OCI-LY3 (cell line): Measurements from ENCODE around the gene PRKG2.

ENCODE experiments used
- H2AFZ ChIP-seq: fragments of 200-600, 300-600 bp; shearing (Covaris generic); 2 replicates; pipeline ENCODE4 v1.6.0; 2014; ENCODE audit warnings: antibody characterized with exemption, low read depth, low read length
- H3K27ac ChIP-seq: fragments of 200-600, 300-600 bp; sonication (generic); 2 replicates; pipeline ENCODE4 v1.5.1; 2014; ENCODE audit warnings: mild to moderate bottlenecking, low read length, moderate library complexity, mixed read lengths
- H3K27me3 ChIP-seq: fragments of 200-600, 300-600 bp; sonication (generic); 2 replicates; pipeline ENCODE4 v1.6.1; 2014; ENCODE audit warnings: low read depth, low read length, mixed read lengths
- H3K36me3 ChIP-seq: fragments of 200-600, 300-600 bp; sonication (generic); replicated peaks from 2 replicates; pipeline ENCODE3; 2014; ENCODE audit warnings: low read depth, low read length, mixed read lengths
- H3K4me1 ChIP-seq: fragments of 300-600, 200-600 bp; sonication (generic); 2 replicates; pipeline ENCODE4 v1.6.1; 2014; ENCODE audit warnings: low read length, mixed read lengths
- H3K4me2 ChIP-seq: fragments of 200-600, 300-600 bp; sonication (generic); 2 replicates; pipeline ENCODE4 v1.6.1; 2014; ENCODE audit warnings: low read length, mixed read lengths
- H3K4me3 ChIP-seq: fragments of 300-600, 200-600 bp; sonication (generic); 2 replicates; pipeline ENCODE4 v1.5.1; 2014; ENCODE audit warnings: antibody characterized with exemption, mild to moderate bottlenecking, low read length, moderate library complexity
- H3K79me2 ChIP-seq: fragments of 300-600, 200-600 bp; shearing (Covaris generic); 2 replicates; pipeline ENCODE4 v1.6.1; 2014; ENCODE audit warnings: mild to moderate bottlenecking, low read length, mixed read lengths
- H3K9ac ChIP-seq: fragments of 300-600, 200-600 bp; shearing (Covaris generic); 2 replicates; pipeline ENCODE4 v1.6.0; 2014; ENCODE audit warnings: mild to moderate bottlenecking, low read length, moderate library complexity
- H3K9me3 ChIP-seq: fragments of 200-600, 300-600 bp; shearing (Covaris generic); 2 replicates; pipeline ENCODE4 v1.6.1; 2014; ENCODE audit warnings: low read length, mixed read lengths; ENCODE audit not compliant: insufficient read depth
- H4K20me1 ChIP-seq: fragments of 200-600, 300-600 bp; sonication (generic); 2 replicates; pipeline ENCODE4 v1.6.1; 2016; ENCODE audit warnings: low read length, mixed read lengths; ENCODE audit not compliant: insufficient read depth
- CTCF ChIP-seq: fragments of 200-600, 300-600 bp; sonication (generic); IDR thresholded peaks from 2 replicates; pipeline ENCODE4 v1.5.1; 2014; ENCODE audit warnings: antibody characterized with exemption, low read length, low read depth
- EZH2phosphoT487 ChIP-seq: fragments of 200-600 bp; shearing (Covaris generic); IDR thresholded peaks from 2 replicates; pipeline ENCODE4 v1.6.1; 2018; ENCODE audit warnings: antibody characterized with exemption, mixed run types, low read depth

The PRKG2 gene

GRCh38 chr4:81250430-81250829, 35.4 kb upstream of the PRKG2 start:
- H3K4me2 ChIP-seq = no peak overlapping the region
- H3K27me3 ChIP-seq = peaks cover 3% of the 10 kb centered on the region; the same call in 1 of the 2 replicates
- H4K20me1 ChIP-seq = no peaks in the 10 kb centered on the region
- no peaks in the 10 kb centered on the region for H3K4me1 ChIP-seq
- no peak for TF ChIP-seq CTCF
- no peak for TF ChIP-seq EZH2phosphoT487
- H3K9ac ChIP-seq = no peak overlapping the region
- no peaks in the 10 kb centered on the region for H3K9me3 ChIP-seq
- no peak overlapping the region for H2AFZ ChIP-seq
- H3K4me3 ChIP-seq = no peak overlapping the region
- H3K79me2 ChIP-seq = no peaks in the 10 kb centered on the region
- H3K36me3 ChIP-seq = no peaks in the 10 kb centered on the region
- H3K27ac ChIP-seq = no peak overlapping the region

- Histone ChIP-seq H3K27ac (no peak overlapping the region), H3K27me3 (peaks cover 3% of the 10 kb centered on the region; the same call in 1 of the 2 replicates), H3K4me3 (no peak overlapping the region), H3K36me3 (no peaks in the 10 kb centered on the region), H3K4me2 (no peak overlapping the region), H4K20me1 (no peaks in the 10 kb centered on the region), H3K9me3 (no peaks in the 10 kb centered on the region), H3K4me1 (no peaks in the 10 kb centered on the region), H2AFZ (no peak overlapping the region), H3K79me2 (no peaks in the 10 kb centered on the region), H3K9ac (no peak overlapping the region)
- no peak for TF ChIP-seq EZH2phosphoT487
- no peak for TF ChIP-seq CTCF
Observed at GRCh38 chr4:81245218-81246009, 30.4 kb upstream of the PRKG2 start.

- Histone ChIP-seq H3K27ac (no peak overlapping the region), H2AFZ (no peak overlapping the region), H3K36me3 (no peaks in the 10 kb centered on the region), H3K4me1 (peaks cover 4% of the 10 kb centered on the region), H3K9ac (no peak overlapping the region), H3K79me2 (no peaks in the 10 kb centered on the region), H3K27me3 (no peaks in the 10 kb centered on the region), H4K20me1 (no peaks in the 10 kb centered on the region), H3K4me3 (no peak overlapping the region), H3K9me3 (no peaks in the 10 kb centered on the region), H3K4me2 (peak overlapping the region; percentile 34; the same call in 1 of the 2 replicates)
- TF ChIP-seq EZH2phosphoT487 (no peak), CTCF (no peak)
Observed at GRCh38 chr4:81237791-81238190, 22.8 kb upstream of the PRKG2 start.

GRCh38 chr4:81235982-81236749, 21.1 kb upstream of the PRKG2 start:
- Histone ChIP-seq H3K4me1 (peaks cover 4% of the 10 kb centered on the region), H4K20me1 (no peaks in the 10 kb centered on the region), H3K79me2 (no peaks in the 10 kb centered on the region), H3K27ac (no peak overlapping the region), H3K9ac (no peak overlapping the region), H2AFZ (no peak overlapping the region), H3K36me3 (no peaks in the 10 kb centered on the region), H3K4me3 (no peak overlapping the region), H3K4me2 (no peak overlapping the region), H3K9me3 (0 out of 2 replicates have a peak, but pooled peaks cover 4% of the 10 kb centered on the region), H3K27me3 (no peaks in the 10 kb centered on the region)
- no peak for TF ChIP-seq EZH2phosphoT487
- TF ChIP-seq CTCF = no peak
